IPS-15b (cell line): ENCODE results near the gene CSTF3.
"Not testable (repeated sequence)": the region's sequence is repeated elsewhere in the genome, so short reads cannot be mapped to it uniquely, and the experiment has no call there.

Experiments used
- H3K27me3 ChIP-seq: one replicate; pipeline ENCODE4 v1.6.1; 2013; ENCODE audit warnings: low read length; ENCODE audit not compliant: control insufficient read depth, insufficient read depth
- H3K36me3 ChIP-seq: one replicate; pipeline ENCODE4 v1.6.1; 2013; ENCODE audit warnings: low read length; ENCODE audit not compliant: control insufficient read depth, insufficient read depth
- H3K4me1 ChIP-seq: one replicate; pipeline ENCODE4 v1.6.1; 2013; ENCODE audit warnings: mild to moderate bottlenecking, low read length; ENCODE audit not compliant: control insufficient read depth, insufficient read depth
- H3K4me3 ChIP-seq: one replicate; pipeline ENCODE4 v1.5.1; 2013; ENCODE audit warnings: low read depth, low read length
- H3K9ac ChIP-seq: one replicate; pipeline ENCODE4 v1.6.1; 2013; ENCODE audit warnings: low read depth, mild to moderate bottlenecking, low read length
- H3K9me3 ChIP-seq: one replicate; pipeline ENCODE4 v1.6.1; 2013; ENCODE audit warnings: mild to moderate bottlenecking, low read length; ENCODE audit not compliant: control insufficient read depth, insufficient read depth

The CSTF3 gene

GRCh38 chr11:33125025-33125424, 36.3 kb downstream of the CSTF3 start:
- Histone ChIP-seq H3K36me3 (no peaks in the 10 kb centered on the region), H3K4me1 (peaks cover 15% of the 10 kb centered on the region)

GRCh38 chr11:33122696-33123095, 38.6 kb downstream of the CSTF3 start:
- H3K4me3 ChIP-seq, H3K27me3 ChIP-seq, H3K9ac ChIP-seq, H3K36me3 ChIP-seq, H3K9me3 ChIP-seq: not testable (repeated sequence)
- H3K4me1 ChIP-seq: peaks cover 15% of the 10 kb centered on the region

More at GRCh38 chr11:33125025-33125424, 36.3 kb downstream of the CSTF3 start:
- Histone ChIP-seq H3K9me3 (no peaks in the 10 kb centered on the region), H3K27me3 (no peaks in the 10 kb centered on the region), H3K4me3 (no peak overlapping the region), H3K9ac (no peak overlapping the region)

GRCh38 chr11:33116535-33116934, 44.7 kb downstream of the CSTF3 start:
- no peaks in the 10 kb centered on the region for H3K9me3 ChIP-seq
- no peak overlapping the region for H3K4me3 ChIP-seq
- H3K9ac ChIP-seq: no peak overlapping the region
- no peaks in the 10 kb centered on the region for H3K27me3 ChIP-seq
- no peaks in the 10 kb centered on the region for H3K4me1 ChIP-seq
- no peaks in the 10 kb centered on the region for H3K36me3 ChIP-seq

GRCh38 chr11:33110083-33110482, 51.2 kb downstream of the CSTF3 start:
- H3K9ac ChIP-seq: no peak overlapping the region
- no peaks in the 10 kb centered on the region for H3K9me3 ChIP-seq
- no peaks in the 10 kb centered on the region for H3K36me3 ChIP-seq

GRCh38 chr11:33109294-33109895, 51.9 kb downstream of the CSTF3 start:
- no peak overlapping the region for H3K4me3 ChIP-seq
- H3K4me1 ChIP-seq: no peaks in the 10 kb centered on the region
- no peak overlapping the region for H3K9ac ChIP-seq
- no peaks in the 10 kb centered on the region for H3K27me3 ChIP-seq
- no peaks in the 10 kb centered on the region for H3K36me3 ChIP-seq
- H3K9me3 ChIP-seq: no peaks in the 10 kb centered on the region

More at GRCh38 chr11:33110083-33110482, 51.2 kb downstream of the CSTF3 start:
- H3K27me3 ChIP-seq: no peaks in the 10 kb centered on the region
- H3K4me3 ChIP-seq: no peak overlapping the region
- no peaks in the 10 kb centered on the region for H3K4me1 ChIP-seq

- Histone ChIP-seq H3K4me1 (no peaks in the 10 kb centered on the region), H3K9ac (no peak overlapping the region), H3K36me3 (peaks cover 10% of the 10 kb centered on the region), H3K27me3 (no peaks in the 10 kb centered on the region), H3K9me3 (no peaks in the 10 kb centered on the region), H3K4me3 (no peak overlapping the region)
Measured at GRCh38 chr11:33103836-33104235, 57.4 kb downstream of the CSTF3 start.

GRCh38 chr11:33094157-33094556, 67.1 kb downstream of the CSTF3 start:
- peaks cover 6% of the 10 kb centered on the region for H3K36me3 ChIP-seq

GRCh38 chr11:33089776-33090175, 71.5 kb downstream of the CSTF3 start:
- H3K9me3 ChIP-seq: no peaks in the 10 kb centered on the region
- H3K4me3 ChIP-seq: no peak overlapping the region
- H3K4me1 ChIP-seq: no peaks in the 10 kb centered on the region
- no peaks in the 10 kb centered on the region for H3K27me3 ChIP-seq
- H3K9ac ChIP-seq: no peak overlapping the region
- peaks cover 6% of the 10 kb centered on the region for H3K36me3 ChIP-seq

More at GRCh38 chr11:33094157-33094556, 67.1 kb downstream of the CSTF3 start:
- Histone ChIP-seq H3K27me3 (no peaks in the 10 kb centered on the region), H3K4me3 (no peak overlapping the region), H3K9me3 (no peaks in the 10 kb centered on the region), H3K4me1 (no peaks in the 10 kb centered on the region), H3K9ac (no peak overlapping the region)

- no peaks in the 10 kb centered on the region for H3K9me3 ChIP-seq
- H3K9ac ChIP-seq: no peak overlapping the region
- H3K4me3 ChIP-seq: no peak overlapping the region
- H3K27me3 ChIP-seq: no peaks in the 10 kb centered on the region
- no peaks in the 10 kb centered on the region for H3K4me1 ChIP-seq
- H3K36me3 ChIP-seq: peaks cover 6% of the 10 kb centered on the region
Measured at GRCh38 chr11:33086017-33086416, 75.3 kb downstream of the CSTF3 start.

GRCh38 chr11:33083918-33084317, 77.4 kb downstream of the CSTF3 start:
- Histone ChIP-seq H3K36me3 (peaks cover 4% of the 10 kb centered on the region), H3K9me3 (no peaks in the 10 kb centered on the region)

GRCh38 chr11:33072465-33072864, 88.8 kb downstream of the CSTF3 start:
- no peaks in the 10 kb centered on the region for H3K9me3 ChIP-seq
- no peaks in the 10 kb centered on the region for H3K27me3 ChIP-seq
- no peak overlapping the region for H3K9ac ChIP-seq
- peaks cover 25% of the 10 kb centered on the region for H3K36me3 ChIP-seq
- no peaks in the 10 kb centered on the region for H3K4me1 ChIP-seq
- H3K4me3 ChIP-seq: no peak overlapping the region

More at GRCh38 chr11:33083918-33084317, 77.4 kb downstream of the CSTF3 start:
- no peak overlapping the region for H3K4me3 ChIP-seq
- no peaks in the 10 kb centered on the region for H3K27me3 ChIP-seq
- H3K4me1 ChIP-seq: no peaks in the 10 kb centered on the region
- H3K9ac ChIP-seq: no peak overlapping the region

GRCh38 chr11:33068611-33069340, 92.5 kb downstream of the CSTF3 start:
- Histone ChIP-seq H3K9ac (no peak overlapping the region), H3K4me1 (no peaks in the 10 kb centered on the region), H3K27me3 (no peaks in the 10 kb centered on the region), H3K9me3 (no peaks in the 10 kb centered on the region), H3K4me3 (no peak overlapping the region), H3K36me3 (peaks cover 17% of the 10 kb centered on the region)
